ENCODE measurements around the gene RIGI. TPM values are rescaled to one million over a fixed set of nuclear protein-coding genes. Genes with fewer than 3 reads are reported as not detected.
"Not testable (repeated sequence)": the region's sequence is repeated elsewhere in the genome, so short reads cannot be mapped to it uniquely, and the experiment has no call there.

The RIGI gene
- total and polyA plus RNA-seq, 11 donors, result 1.8 to 18.5 (median 4.2) TPM

GRCh38 chr9:32550562-32551275 lies 24.7 kb upstream of the RIGI start:
- Histone ChIP-seq H3K4me3 (peak overlapping the region; percentile 54 to 87 (median 76)), H3K27me3 (no peaks in the 10 kb centered on the region), H3K27ac (peak overlapping the region; percentile 64 to 99 (median 96)), H3K4me1 (peaks cover 0 to 40% (median 18%) of the 10 kb centered on the region in 12 donors), H3K9me3 (no peaks in the 10 kb centered on the region), H3K36me3 (peaks cover 0 to 16% (median 0%) of the 10 kb centered on the region in 9 donors)
- ATAC-seq (peak; percentile 80 to 89 (median 88)), DNase-seq (peak; percentile 93 to 97 (median 95))
- TF ChIP-seq, protein P1, sequence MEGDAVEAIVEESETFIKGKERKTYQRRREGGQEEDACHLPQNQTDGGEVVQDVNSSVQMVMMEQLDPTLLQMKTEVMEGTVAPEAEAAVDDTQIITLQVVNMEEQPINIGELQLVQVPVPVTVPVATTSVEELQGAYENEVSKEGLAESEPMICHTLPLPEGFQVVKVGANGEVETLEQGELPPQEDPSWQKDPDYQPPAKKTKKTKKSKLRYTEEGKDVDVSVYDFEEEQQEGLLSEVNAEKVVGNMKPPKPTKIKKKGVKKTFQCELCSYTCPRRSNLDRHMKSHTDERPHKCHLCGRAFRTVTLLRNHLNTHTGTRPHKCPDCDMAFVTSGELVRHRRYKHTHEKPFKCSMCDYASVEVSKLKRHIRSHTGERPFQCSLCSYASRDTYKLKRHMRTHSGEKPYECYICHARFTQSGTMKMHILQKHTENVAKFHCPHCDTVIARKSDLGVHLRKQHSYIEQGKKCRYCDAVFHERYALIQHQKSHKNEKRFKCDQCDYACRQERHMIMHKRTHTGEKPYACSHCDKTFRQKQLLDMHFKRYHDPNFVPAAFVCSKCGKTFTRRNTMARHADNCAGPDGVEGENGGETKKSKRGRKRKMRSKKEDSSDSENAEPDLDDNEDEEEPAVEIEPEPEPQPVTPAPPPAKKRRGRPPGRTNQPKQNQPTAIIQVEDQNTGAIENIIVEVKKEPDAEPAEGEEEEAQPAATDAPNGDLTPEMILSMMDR (IDR thresholded peaks at IDR 0.05), result peak in 2 of 12 donors; percentile 13 to 40
- peak in 1 of 2 donors; percentile 40 for TF ChIP-seq POLR2A (IDR thresholded peaks at IDR 0.05)
- intact Hi-C loops (cut with DNase I), result loop anchor here in 3 of 10 donors (1.0 to 5.0 kb wide), 3 partner anchors 24 to 163 kb away; partner anchors contain the start of gene RIGI (in 3 of the 3)
- WGBS, 4 donors, result 0% methylated on average over 24 to 75 of the region's 75 CpGs

GRCh38 chr9:32550150-32550561 lies 24.2 kb upstream of the RIGI start:
- Histone ChIP-seq H3K36me3 (peaks cover 0 to 13% (median 0%) of the 10 kb centered on the region in 9 donors), H3K4me3 (peak overlapping the region; percentile 54 to 87 (median 76)), H3K27ac (peak overlapping the region; percentile 64 to 99 (median 96)), H3K27me3 (no peaks in the 10 kb centered on the region), H3K4me1 (peaks cover 0 to 41% (median 18%) of the 10 kb centered on the region in 12 donors), H3K9me3 (no peaks in the 10 kb centered on the region)
- intact Hi-C loops (cut with DNase I), result loop anchor here in 3 of 10 donors (1.0 to 5.0 kb wide), 3 partner anchors 23 to 163 kb away; partner anchors contain the start of gene RIGI (in 2 of the 3)
- no peak for ATAC-seq
- WGBS, 4 donors, result 3 to 5% (median 4%) methylated on average over 10 of the region's 10 CpGs
- DNase-seq, result no peak
- TF ChIP-seq, protein P1 (IDR thresholded peaks at IDR 0.05), result peak in 1 of 12 donors; percentile 1
- TF ChIP-seq POLR2A (IDR thresholded peaks at IDR 0.05), result no peak

- ATAC-seq, H3K9me3 ChIP-seq, H3K4me3 ChIP-seq, H3K27ac ChIP-seq, H3K27me3 ChIP-seq, DNase-seq: not testable (repeated sequence)
- intact Hi-C loops (cut with DNase I), result loop anchor here in 1 of 10 donors (10.0 kb wide), 1 partner anchor 63 kb away; no protein-coding TSS in a partner anchor
- Histone ChIP-seq H3K4me1 (peaks cover 0 to 30% (median 15%) of the 10 kb centered on the region in 12 donors), H3K36me3 (peaks cover 0 to 24% (median 9%) of the 10 kb centered on the region in 9 donors)
- WGBS, 4 donors, result 94 to 98% (median 96%) methylated on average over 20 of the region's 20 CpGs
Measured at GRCh38 chr9:32548213-32548612, 22.2 kb upstream of the RIGI start.

- H3K27me3 ChIP-seq, result no peaks in the 10 kb centered on the region
- TF ChIP-seq, protein P1 (IDR thresholded peaks at IDR 0.05), result no peak
- TF ChIP-seq POLR2A (IDR thresholded peaks at IDR 0.05), result no peak
- peaks cover 0 to 24% (median 12%) of the 10 kb centered on the region in 12 donors for H3K4me1 ChIP-seq
- no peaks in the 10 kb centered on the region for H3K9me3 ChIP-seq
- ATAC-seq (no peak), DNase-seq (no peak)
- no peak overlapping the region for H3K27ac ChIP-seq
- H3K36me3 ChIP-seq, result peaks cover 0 to 48% (median 26%) of the 10 kb centered on the region in 9 donors
- intact Hi-C loops (cut with DNase I), result loop anchor here in 1 of 10 donors (10.0 kb wide), 1 partner anchor 61 kb away; no protein-coding TSS in a partner anchor
- no peak overlapping the region for H3K4me3 ChIP-seq
- 93 to 97% (median 94%) methylated on average over 1 of the region's 1 CpG for WGBS, 4 donors
Measured at GRCh38 chr9:32545884-32546283, 19.9 kb upstream of the RIGI start.
